OCI-LY7 (cell line): ENCODE results near the gene TRABD2B. TPM values are rescaled to one million over a fixed set of nuclear protein-coding genes. Genes with fewer than 3 reads are reported as not detected.

Experiments used
- BruUV-seq: library from RNA; stranded (reverse); fragments of 400-500 nt; replicated peaks from 2 replicates; lab custom pipeline; 2021; lab: Mats Ljungman, UMichigan
- CTCF ChIA-PET: fragments of 300-600 bp; sonication (Branson Sonifier 250); formaldehyde crosslinking; loops from one replicate; lab custom pipeline; 2022; ENCODE audit warnings: antibody characterized with exemption; ENCODE audit not compliant: unreplicated experiment; lab: Charles Lee
- POLR2A ChIA-PET: fragments of 300-600 bp; sonication (Branson Sonifier 250); formaldehyde crosslinking; loops from one replicate; lab custom pipeline; 2022; ENCODE audit warnings: antibody characterized with exemption; lab: Charles Lee
- DNase-seq: peaks from one replicate; pipeline ENCODE4 v3.0.0-alpha.2; 2015; ENCODE audit warnings: low spot score
- H2AFZ ChIP-seq: fragments of 200-600 bp; sonication (generic), shearing (Covaris generic); 2 replicates; pipeline ENCODE4 v1.6.1; 2014; ENCODE audit warnings: mild to moderate bottlenecking, antibody characterized with exemption, low read length, moderate library complexity
- H3K27ac ChIP-seq: fragments of 200-600 bp; sonication (generic); 2 replicates; pipeline ENCODE4 v1.5.1; 2014; ENCODE audit warnings: mixed run types, low read depth, mild to moderate bottlenecking, moderate library complexity, low read length, inconsistent platforms; ENCODE audit not compliant: poor library complexity, severe bottlenecking
- H3K36me3 ChIP-seq: fragments of 200-600 bp; sonication (generic); 2 replicates; pipeline ENCODE4 v1.6.1; 2014; ENCODE audit warnings: mild to moderate bottlenecking, antibody characterized with exemption, low read length, moderate library complexity, mixed read lengths; ENCODE audit not compliant: insufficient read depth
- H3K4me1 ChIP-seq: fragments of 200-600 bp; sonication (generic); 2 replicates; pipeline ENCODE4 v1.5.1; 2014; ENCODE audit warnings: mild to moderate bottlenecking, low read length; ENCODE audit not compliant: insufficient read depth, poor library complexity, severe bottlenecking
- H3K4me2 ChIP-seq: fragments of 200-600 bp; sonication (generic); 2 replicates; pipeline ENCODE4 v1.6.1; 2014; ENCODE audit warnings: mild to moderate bottlenecking, low read length
- H3K4me3 ChIP-seq: fragments of 200-600 bp; sonication (generic); 2 replicates; pipeline ENCODE4 v1.5.1; 2014; ENCODE audit warnings: mild to moderate bottlenecking, low read depth, low read length; ENCODE audit not compliant: poor library complexity, severe bottlenecking
- H3K79me2 ChIP-seq: fragments of 200-600 bp; sonication (generic); 2 replicates; pipeline ENCODE4 v1.6.1; 2016; ENCODE audit warnings: low read depth, mild to moderate bottlenecking, low read length, moderate library complexity, mixed read lengths; ENCODE audit not compliant: insufficient read depth
- H3K9me2 ChIP-seq: fragments of 200-600 bp; sonication (generic); 2 replicates; pipeline ENCODE4 v1.6.1; 2016; ENCODE audit warnings: mild to moderate bottlenecking, low read length, mixed read lengths; ENCODE audit not compliant: insufficient read depth
- H3K9me3 ChIP-seq: fragments of 200-600 bp; sonication (generic); 2 replicates; pipeline ENCODE4 v1.6.1; 2014; ENCODE audit warnings: mild to moderate bottlenecking, mixed run types, low read length, mixed read lengths
- H4K20me1 ChIP-seq: fragments of 200-600 bp; sonication (generic); 2 replicates; pipeline ENCODE4 v1.6.1; 2014; ENCODE audit warnings: mild to moderate bottlenecking, antibody characterized with exemption, low read length, moderate library complexity, mixed read lengths; ENCODE audit not compliant: insufficient read depth
- CTCF ChIP-seq: fragments of 200-600 bp; sonication (generic); conservative IDR thresholded peaks from 2 replicates; pipeline ENCODE4 v1.5.1; 2014; ENCODE audit warnings: mild to moderate bottlenecking, antibody characterized with exemption, low read length, moderate library complexity, mixed read lengths
- EZH2phosphoT487 ChIP-seq: fragments of 200-600 bp; sonication (generic); IDR thresholded peaks from 2 replicates; pipeline ENCODE4 v1.6.1; 2018; ENCODE audit warnings: low read depth, borderline replicate concordance, mild to moderate bottlenecking, mixed run types, antibody characterized with exemption, low read length, moderate library complexity, mixed read lengths
- intact Hi-C: fragments of 100-400 bp; cut with micrococcal nuclease; formaldehyde crosslinking; loops from one replicate; pipeline ENCODE4 v1.10.0; 2022; ENCODE audit not compliant: unreplicated experiment
- total RNA-seq, 2 experiments: library from RNA; depleted of rRNA in 1 of 2; stranded (reverse); fragments of >200 nt in 1 of 2; shearing (Covaris generic) in 1 of 2; gene quantifications; 2 replicates each; pipeline ENCODE4 v1.2.3, GENCODE V29; 2014 to 2022

The TRABD2B gene
- total RNA-seq, 2 experiments from 2014 or later: not detected

GRCh38 chr1:47854552-47855144 is 142.5 kb downstream of the TRABD2B start:
- BruUV-seq: no TSS peak
- Histone ChIP-seq H3K4me1 (no peaks in the 10 kb centered on the region), H4K20me1 (no peaks in the 10 kb centered on the region), H3K36me3 (no peaks in the 10 kb centered on the region), H3K9me2 (no peaks in the 10 kb centered on the region), H3K27ac (no peak overlapping the region), H3K9me3 (no peaks in the 10 kb centered on the region), H3K79me2 (no peaks in the 10 kb centered on the region), H2AFZ (no peak overlapping the region), H3K4me3 (no peak overlapping the region), H3K4me2 (no peak overlapping the region)
- ChIA-PET POLR2A (no interaction called here), CTCF (interaction anchor here (0.6 kb wide), 1 partner anchor 8 kb away, joined by 3 read pairs; no protein-coding TSS in a partner anchor)
- TF ChIP-seq CTCF: no peak
- TF ChIP-seq EZH2phosphoT487: no peak
- intact Hi-C loops: no loop called here
- DNase-seq: no peak

GRCh38 chr1:47853852-47854251 is 143.3 kb downstream of the TRABD2B start:
- TF ChIP-seq CTCF (no peak), EZH2phosphoT487 (no peak)
- ChIA-PET CTCF (no interaction called here), POLR2A (no interaction called here)
- no peak overlapping the region for H3K4me2 ChIP-seq
- BruUV-seq: no TSS peak
- no peak overlapping the region for H3K27ac ChIP-seq
- H2AFZ ChIP-seq: no peak overlapping the region
- H3K9me3 ChIP-seq: no peaks in the 10 kb centered on the region
- no peak overlapping the region for H3K4me3 ChIP-seq
- intact Hi-C loops: no loop called here
- H3K36me3 ChIP-seq: no peaks in the 10 kb centered on the region
- no peaks in the 10 kb centered on the region for H3K9me2 ChIP-seq
- DNase-seq: no peak
- H3K79me2 ChIP-seq: no peaks in the 10 kb centered on the region
- no peaks in the 10 kb centered on the region for H3K4me1 ChIP-seq
- no peaks in the 10 kb centered on the region for H4K20me1 ChIP-seq

- intact Hi-C loops: no loop called here
- no peak for DNase-seq
- no peaks in the 10 kb centered on the region for H3K9me2 ChIP-seq
- CTCF ChIA-PET: no interaction called here
- TF ChIP-seq CTCF (no peak), EZH2phosphoT487 (no peak)
- no peaks in the 10 kb centered on the region for H3K4me1 ChIP-seq
- H3K9me3 ChIP-seq: no peaks in the 10 kb centered on the region
- no peak overlapping the region for H3K4me2 ChIP-seq
- no TSS peak for BruUV-seq
- POLR2A ChIA-PET: interaction anchor here (0.6 kb wide), 1 partner anchor 726 kb away, joined by 5 read pairs; no protein-coding TSS in a partner anchor
- no peak overlapping the region for H3K4me3 ChIP-seq
- no peak overlapping the region for H2AFZ ChIP-seq
- H3K36me3 ChIP-seq: no peaks in the 10 kb centered on the region
- no peak overlapping the region for H3K27ac ChIP-seq
- H3K79me2 ChIP-seq: no peaks in the 10 kb centered on the region
- no peaks in the 10 kb centered on the region for H4K20me1 ChIP-seq
Measured at GRCh38 chr1:47853059-47853458, 144.1 kb downstream of the TRABD2B start.
